Uterus (tissue), 2 donors: Measurements from ENCODE around the gene DNAJB5.

ENCODE experiments used
- CTCF ChIP-seq, 4 experiments: fragments of 200-600 bp in 2 of 4; fragments of 450-650 bp in 2 of 4; sonication (generic) in 2 of 4; IDR thresholded peaks; one replicate each; pipeline ENCODE4 v1.5.1; 2016 to 2019; ENCODE audit warnings: antibody characterized with exemption in 4 of 4, mild to moderate bottlenecking in 2 of 4, moderate library complexity in 1 of 4
- POLR2A ChIP-seq, 2 donors: fragments of 450-650 bp; IDR thresholded peaks; one replicate each; pipeline ENCODE4 v1.6.1; 2016; ENCODE audit warnings: antibody characterized with exemption in 2 of 2, mild to moderate bottlenecking in 1 of 2, moderate library complexity in 1 of 2

- TF ChIP-seq CTCF (IDR thresholded peaks at IDR 0.05), result no peak
- TF ChIP-seq POLR2A (IDR thresholded peaks at IDR 0.05), result no peak
Measured at GRCh38 chr9:34962546-34962945, 27.0 kb upstream of the DNAJB5 start.
